Activated CD4-positive, alpha-beta T cell treated with anti-CD3 and anti-CD28 coated beads, Interleukin-2, amount 50 U/mL, for 4 hours (primary cell): ENCODE results near the gene PRPH.
A peak's percentile ranks its signal among the peaks of the same experiment; 100 is the strongest.
"Not testable (repeated sequence)": the region's sequence is repeated elsewhere in the genome, so short reads cannot be mapped to it uniquely, and the experiment has no call there.

ENCODE experiments used
- DNase-seq, 2 experiments: peaks; one replicate each; pipeline ENCODE4 v3.0.0-alpha.2; 2020

PRPH gene

DNA sequence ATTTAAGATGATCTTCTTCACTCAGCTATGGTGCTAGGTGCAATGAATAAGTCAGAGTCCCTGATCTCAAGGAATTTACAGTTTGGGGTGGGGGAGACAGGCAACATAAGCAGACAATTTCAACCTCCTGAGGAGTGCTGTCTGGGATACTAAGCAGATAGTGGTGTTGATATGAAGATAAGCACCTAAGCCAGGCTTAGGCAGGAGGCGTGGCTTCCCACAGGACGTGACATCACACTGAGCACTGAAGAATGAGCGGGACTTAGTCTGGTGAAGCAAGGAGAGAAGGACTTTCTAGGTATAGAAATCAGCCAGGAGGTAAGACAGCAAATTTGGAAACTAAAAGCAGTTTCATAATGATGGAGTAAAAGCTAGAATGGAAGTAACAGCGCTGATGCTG is 6.8 kb downstream of the PRPH start:
- no peak for DNase-seq

DNA sequence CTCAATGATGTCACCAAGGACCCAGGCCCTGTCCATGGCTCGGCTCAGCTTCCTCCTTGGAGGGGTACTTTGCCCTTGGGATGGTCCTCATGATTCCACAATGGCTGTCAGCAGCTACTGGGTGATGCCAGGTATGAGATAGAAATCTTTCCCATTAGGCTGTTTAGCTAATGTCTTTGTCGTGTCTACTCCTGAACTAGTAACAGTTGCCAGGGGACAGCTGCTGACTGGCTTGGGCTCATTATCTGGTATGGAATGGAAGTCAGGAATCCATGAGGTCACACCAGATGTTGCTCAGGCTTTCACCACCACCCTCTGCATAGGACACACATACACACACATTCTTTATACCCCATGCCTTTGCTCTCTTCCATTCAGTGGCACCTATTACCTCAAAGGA is 9.2 kb downstream of the PRPH start:
- no peak for DNase-seq

DNA sequence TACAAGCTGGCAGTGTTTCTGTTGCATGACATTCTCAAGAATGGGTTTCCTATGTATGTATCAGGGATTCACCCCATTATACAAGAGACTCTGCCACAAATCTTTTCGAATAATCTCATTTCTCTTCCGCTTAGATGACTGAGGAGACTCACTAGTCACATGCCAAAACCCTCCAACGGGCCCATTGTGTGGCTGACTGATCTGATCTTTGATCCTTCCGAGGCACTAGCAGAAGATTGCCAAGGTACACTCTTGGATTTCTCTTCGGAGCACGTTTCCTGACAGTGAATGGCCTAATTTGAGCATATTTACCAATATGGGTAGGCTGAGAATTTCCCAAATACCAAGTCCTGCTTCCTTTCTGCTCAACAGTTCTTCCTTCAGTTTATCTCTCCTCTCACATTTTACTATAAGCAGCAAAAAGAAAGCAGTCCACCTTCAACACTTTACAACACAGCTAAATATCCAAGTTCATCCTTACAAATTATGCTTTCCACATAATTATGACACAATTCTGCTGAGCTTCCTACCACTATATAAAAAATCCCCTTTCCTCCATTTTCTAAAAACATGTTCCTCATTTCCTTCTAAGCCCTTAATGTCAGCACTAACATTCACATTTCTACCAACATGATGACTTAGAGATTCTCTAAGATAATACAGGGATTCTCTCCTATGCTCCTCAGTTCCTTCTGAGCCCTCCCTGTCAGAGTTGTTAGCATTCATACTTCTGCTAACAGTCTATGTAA is 11.0 kb downstream of the PRPH start:
- DNase-seq, result no peak

DNA sequence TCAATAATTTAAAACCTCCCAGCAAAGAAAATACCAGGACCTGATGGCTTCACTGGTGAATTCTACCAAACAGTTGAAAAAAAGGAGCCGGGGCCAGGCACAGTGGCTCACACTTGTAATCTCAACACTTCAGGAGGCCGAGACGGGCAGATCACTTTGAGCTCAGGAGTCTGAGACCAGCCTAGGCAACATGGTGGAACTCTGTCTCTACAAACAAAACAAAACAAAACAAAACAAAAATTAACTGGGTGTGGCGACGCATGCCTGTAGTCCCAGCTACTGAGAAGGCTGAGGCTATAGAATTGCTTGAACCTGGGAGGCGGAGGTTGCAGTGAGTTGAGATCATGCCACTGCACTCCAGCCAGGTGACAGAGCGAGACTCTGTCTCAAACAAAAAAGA is 14.4 kb downstream of the PRPH start:
- no peak for DNase-seq

DNA sequence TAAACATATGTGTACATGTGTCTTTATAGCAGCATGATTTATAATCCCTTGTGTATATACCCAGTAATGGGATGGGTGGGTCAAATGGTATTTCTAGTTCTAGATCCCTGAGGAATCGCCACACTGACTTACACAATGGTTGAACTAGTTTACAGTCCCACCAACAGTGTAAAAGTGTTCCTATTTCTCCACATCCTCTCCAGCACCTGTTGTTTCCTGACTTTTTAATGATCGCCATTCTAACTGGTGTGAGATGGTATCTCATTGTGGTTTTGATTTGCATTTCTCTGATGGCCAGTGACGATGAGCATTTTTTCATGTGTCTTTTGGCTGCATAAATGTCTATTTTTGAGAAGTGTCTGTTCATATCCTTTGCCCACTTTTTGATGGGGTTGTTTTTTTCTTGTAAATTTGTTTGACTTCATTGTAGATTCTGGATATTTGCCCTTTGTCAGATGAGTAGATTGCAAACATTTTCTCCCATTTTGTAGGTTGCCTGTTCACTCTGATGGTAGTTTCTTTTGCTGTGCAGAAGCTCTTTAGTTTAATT is 15.6 kb downstream of the PRPH start:
- DNase-seq, result not testable (repeated sequence)

DNA sequence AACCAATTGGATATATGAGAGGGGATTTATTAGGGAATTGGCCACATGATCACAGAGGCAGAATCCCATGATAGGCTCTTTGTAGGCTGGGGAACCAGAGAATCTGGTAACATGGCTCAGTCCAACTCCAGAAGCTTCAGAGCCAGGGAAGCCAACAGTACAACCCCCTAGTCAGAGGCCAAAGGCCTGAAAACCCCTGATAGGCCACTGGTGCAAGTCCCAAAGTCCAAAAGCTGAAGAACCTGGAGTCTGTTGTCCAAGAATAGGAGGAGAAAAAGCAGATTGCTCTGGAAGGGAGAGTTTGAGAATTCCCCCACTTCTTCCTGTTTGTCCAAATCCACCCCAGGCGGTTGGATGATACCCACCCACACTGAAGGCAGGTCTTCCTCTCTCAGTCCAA is 19.9 kb downstream of the PRPH start:
- DNase-seq, result no peak

DNA sequence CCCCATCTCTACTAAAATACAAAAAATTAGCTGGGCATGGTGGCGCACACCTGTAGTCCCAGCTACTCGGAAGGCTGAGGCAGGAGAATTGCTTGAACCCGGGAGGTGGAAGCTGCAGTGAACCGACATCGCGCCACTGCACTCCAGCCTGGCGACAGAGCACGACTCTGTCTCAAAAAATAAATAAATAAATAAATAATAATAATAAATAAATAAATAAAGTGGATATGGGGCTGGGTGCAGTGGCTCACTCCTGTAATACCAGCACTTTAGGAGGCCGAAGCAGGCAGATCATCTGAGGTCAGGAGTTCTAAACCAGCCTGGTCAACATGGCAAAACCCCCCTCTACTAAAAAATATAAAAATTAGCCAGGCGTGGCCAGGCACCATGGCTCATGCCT is 22.2 kb downstream of the PRPH start:
- DNase-seq, result not testable (repeated sequence)

DNA sequence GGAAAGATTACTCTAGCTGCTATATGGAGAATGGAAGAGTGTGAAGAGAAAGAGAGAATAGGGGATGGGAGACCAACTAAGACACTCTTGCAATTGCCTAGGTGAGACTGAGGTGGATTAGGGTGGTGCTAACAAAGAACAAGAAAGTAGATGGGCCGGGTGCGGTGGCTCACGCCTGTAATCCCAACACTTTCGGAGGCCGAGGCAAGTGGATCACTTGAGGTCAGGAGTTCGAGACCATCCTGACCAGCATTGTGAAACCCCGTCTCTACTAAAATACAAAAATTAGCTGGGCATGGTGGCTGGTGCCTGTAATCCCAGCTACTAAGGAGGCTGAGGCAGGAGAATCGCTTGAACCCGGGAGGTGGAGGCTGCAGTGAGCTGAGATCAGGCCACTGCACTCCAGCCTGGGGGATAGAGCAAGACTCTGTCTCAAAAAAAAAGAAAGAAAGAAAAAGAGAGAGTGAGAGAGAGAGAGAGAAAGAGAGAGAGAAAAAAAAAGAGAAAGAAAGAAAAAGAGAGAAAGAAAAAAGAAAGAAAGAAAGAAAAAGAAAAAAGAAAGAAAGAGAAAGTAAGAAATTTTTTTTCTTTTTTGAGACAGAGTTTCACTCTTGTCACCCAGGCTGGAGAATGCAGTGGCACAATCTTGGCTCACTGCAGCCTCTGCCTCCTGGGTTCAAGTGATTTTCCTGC is 25.6 kb downstream of the PRPH start:
- DNase-seq, result not testable (repeated sequence)

DNA sequence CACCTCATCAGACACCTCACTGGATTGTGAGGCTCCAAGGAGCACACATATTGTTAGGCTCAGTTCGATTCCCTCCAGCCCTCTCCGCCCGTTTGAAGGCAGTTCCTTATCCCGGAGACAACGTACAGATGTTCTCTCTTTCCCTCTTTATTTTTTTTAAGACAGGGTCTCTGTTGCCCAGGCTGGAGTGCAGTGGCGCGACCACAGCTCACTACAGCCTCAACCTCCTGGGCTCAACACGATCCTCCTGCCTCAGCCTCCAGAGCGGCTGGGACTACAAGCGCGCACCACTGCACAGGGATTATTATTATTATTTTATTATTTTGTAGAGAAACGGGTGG is 27.4 kb downstream of the PRPH start:
- DNase-seq, result no peak

DNA sequence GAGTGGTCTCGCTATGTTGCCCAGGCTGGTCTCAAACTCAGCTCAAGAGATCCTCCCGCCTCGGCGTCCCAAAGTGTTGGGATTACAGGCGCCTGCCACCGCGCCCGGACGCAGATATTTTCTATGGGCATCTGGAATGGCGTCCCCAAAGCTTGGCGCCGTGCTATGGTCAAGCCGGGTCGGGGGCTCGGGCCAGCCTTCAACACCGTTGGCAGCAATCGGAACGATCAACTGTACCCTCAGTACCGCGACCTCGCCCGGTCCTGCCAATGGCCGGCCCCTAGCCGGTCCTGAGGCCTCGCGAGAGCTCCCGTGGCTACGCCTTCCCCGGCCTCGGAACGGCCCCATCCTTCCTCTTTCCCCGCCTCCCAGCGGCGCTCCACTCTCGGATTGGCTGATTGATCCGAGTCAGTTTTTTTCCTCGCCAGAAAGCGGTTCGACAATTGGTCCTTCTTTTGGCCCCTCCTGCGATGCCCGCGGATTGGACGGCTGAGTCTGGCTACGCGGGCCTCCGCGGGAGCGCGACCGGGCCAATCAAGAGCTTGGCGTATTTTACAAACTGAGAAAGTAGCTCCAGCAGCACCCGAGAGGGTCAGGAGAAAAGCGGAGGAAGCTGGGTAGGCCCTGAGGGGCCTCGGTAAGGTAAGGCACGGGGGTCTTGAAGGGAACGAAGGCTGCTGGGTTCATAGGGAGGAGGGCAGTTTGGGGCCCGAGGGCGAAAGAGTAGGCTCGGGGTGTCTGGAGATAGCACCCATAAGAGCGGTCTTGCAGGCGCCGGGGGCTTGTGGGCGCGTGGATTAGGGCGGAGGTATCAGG is 28.0 kb downstream of the PRPH start, which contains the start of gene TROAP:
TROAP (plus strand) TSS at position 548 of the 816 bp plus-strand sequence. CDS start 354 bp downstream, outside the sequence.
- peak; percentile 96 for DNase-seq

DNA sequence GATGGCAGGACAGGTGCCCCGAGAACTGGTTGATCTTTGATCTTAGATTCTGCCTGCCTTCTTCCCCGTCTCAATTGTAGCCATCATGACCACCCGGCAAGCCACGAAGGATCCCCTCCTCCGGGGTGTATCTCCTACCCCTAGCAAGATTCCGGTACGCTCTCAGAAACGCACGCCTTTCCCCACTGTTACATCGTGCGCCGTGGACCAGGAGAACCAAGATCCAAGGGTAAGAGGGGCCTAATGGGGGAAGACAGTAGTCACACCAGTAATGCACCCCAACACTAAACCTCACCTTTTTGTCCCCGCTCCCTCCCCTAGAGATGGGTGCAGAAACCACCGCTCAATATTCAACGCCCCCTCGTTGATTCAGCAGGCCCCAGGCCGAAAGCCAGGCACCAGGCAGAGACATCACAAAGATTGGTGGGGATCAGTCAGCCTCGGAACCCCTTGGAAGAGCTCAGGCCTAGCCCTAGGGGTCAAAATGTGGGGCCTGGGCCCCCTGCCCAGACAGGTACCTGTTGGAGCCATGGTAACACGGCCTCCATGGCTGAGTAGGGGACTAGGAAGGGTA is 28.7 kb downstream of the PRPH start:
- no peak for DNase-seq

DNA sequence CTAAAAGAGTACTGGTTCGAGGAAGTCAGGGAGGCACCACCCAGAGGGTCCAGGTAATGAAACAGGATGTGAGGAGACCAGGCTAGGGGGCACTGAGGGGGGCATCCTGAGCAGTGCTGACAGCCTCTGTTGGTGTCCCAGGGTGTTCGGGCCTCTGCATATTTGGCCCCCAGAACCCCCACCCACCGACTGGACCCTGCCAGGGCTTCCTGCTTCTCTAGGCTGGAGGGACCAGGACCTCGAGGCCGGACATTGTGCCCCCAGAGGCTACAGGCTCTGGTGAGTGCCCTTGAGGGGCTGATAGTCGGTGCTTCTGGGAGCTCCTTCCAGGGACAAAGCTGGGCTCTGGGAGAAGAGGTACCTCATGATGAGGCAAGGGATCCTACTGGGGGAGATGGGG is 30.7 kb downstream of the PRPH start:
- DNase-seq, result no peak

DNA sequence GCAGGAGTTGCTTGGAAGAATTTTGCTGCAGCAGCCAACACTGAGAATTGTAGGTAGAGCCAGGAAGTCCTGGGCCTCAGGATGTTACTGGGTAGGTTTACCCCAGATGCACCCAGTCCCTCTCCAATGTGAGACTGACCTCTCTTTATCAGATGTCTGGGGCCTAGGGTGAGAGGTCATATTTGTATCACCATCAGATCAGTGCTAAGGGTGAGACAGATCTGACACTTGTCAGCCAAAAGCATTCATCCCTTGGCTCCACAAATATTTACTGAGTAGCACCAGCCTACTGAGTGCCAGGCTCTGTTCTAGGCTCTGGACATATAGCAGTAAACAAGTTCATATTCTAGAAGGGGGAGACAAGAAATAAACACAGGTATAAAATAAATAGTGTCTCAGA is 32.4 kb downstream of the PRPH start:
- no peak for DNase-seq

DNA sequence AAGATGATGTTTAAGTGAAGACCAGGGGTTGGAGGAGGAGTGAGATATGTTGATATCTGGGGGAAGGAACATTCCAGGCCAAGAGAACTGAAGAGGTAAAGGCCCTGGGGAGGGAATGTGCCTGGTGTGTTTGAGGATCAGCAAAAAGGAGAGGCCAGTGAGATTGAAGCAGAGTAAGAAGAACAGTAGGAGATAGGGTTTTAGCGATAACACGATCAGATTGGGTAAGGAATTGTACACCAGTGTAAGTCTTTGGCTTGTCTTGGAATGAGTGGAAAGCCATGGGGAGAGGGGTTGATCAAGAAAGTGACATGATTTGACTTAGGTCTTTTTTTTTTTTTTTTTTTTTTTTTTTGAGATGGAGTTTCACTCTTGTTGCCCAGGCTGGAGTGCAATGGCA is 32.9 kb downstream of the PRPH start:
- DNase-seq, result no peak

DNA sequence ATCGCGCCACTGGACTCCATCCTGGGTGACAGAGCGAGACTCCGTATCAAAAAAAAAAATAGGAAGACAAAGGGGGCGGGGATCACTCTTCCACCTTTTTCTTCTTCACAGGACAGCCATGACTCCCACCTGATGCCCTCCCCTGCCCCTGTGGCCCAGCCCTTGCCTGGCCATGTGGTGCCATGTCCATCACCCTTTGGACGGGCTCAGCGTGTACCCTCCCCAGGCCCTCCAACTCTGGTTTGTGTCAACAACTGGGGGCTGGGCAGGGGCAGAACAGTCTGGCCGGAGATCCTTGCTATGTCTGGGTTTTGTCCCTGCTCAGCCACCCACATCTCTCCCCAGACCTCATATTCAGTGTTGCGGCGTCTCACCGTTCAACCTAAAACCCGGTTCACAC is 33.9 kb downstream of the PRPH start:
- no peak for DNase-seq

DNA sequence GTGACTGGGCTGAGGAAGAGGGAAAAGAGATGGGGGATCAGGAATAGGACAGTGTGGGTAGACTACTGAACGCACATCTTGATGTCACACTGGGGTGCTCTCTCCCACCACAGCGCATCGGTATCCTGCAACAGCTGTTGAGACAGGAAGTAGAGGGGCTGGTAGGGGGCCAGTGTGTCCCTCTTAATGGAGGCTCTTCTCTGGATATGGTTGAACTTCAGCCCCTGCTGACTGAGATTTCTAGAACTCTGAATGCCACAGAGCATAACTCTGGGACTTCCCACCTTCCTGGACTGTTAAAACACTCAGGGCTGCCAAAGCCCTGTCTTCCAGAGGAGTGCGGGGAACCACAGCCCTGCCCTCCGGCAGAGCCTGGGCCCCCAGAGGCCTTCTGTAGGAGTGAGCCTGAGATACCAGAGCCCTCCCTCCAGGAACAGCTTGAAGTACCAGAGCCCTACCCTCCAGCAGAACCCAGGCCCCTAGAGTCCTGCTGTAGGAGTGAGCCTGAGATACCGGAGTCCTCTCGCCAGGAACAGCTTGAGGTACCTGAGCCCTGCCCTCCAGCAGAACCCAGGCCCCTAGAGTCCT is 35.2 kb downstream of the PRPH start:
- DNase-seq, result no peak

DNA sequence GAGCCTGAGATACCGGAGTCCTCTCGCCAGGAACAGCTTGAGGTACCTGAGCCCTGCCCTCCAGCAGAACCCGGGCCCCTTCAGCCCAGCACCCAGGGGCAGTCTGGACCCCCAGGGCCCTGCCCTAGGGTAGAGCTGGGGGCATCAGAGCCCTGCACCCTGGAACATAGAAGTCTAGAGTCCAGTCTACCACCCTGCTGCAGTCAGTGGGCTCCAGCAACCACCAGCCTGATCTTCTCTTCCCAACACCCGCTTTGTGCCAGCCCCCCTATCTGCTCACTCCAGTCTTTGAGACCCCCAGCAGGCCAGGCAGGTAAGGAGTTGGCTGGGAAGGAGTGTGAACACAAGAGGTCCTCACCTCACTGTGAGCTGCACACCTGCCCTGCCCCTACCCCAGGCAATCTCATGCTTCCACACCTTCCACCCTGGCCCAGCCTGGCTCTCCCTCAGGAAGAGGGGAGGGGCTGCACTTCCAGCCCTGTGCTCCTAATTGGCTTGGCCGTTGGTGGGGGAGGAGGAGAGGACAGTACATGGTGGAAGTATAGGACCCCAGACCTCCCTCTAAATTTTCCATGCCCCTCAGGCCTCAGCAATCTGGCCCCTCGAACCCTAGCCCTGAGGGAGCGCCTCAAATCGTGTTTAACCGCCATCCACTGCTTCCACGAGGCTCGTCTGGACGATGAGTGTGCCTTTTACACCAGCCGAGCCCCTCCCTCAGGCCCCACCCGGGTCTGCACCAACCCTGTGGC is 35.9 kb downstream of the PRPH start:
- no peak for DNase-seq

DNA sequence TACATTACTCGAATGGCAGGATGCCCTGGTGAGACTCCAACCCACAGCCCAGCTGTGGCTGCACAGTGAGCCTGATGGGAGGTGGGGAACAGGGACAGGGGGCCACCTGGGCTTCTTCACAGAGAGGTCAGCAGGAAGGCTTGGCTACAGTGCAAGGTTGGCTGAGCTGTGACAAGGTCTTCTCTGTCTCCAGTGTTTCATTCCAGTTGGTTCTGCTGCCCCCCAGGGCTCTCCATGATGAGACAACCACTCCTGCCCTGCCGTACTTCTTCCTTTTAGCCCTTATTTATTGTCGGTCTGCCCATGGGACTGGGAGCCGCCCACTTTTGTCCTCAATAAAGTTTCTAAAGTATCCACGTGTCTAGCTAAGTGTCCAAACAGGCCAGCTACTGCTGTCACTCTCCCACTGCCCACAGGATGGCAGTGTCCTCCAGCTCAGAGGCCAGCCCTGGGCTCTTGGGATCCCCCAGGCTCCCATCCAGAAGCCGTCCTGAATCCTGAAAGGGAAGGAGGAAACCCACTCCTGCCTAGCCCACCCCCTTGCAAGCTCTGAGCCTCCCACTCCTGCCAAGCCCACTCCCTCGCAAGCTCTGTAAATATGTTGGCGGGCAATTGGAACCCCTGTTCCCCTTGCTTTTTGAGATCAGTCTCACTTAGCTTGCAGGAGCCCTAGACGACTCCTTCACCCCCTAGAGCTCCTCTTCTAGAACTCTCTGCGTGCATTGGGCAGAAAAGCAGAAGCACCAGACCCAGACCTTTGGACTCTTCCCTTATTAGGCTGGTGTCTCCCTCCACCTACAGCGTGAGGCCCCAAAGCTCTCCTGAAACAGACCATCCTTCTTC is 36.7 kb downstream of the PRPH start:
- no peak for DNase-seq

DNA sequence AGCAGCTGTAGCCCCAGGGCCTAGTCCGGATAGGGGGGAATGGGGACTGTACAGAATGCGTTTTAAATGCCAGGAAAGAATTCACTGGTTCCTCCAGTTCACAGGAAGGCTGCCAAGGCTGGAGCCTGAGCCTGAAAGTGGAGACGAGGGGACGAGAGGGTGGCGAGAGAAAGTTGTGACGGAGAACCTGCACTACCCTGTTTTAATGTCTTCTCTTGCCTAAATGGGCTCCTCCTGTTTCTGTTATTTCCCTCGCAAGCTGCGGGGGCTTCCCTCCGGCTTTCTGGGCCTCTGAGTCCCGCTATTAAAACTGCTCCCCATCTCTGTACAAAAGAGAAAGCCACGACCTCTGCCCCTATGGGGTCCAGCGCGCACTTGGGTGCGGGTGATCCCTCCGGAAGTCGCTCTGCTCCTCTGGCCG is 37.5 kb downstream of the PRPH start:
- no peak for DNase-seq

DNA sequence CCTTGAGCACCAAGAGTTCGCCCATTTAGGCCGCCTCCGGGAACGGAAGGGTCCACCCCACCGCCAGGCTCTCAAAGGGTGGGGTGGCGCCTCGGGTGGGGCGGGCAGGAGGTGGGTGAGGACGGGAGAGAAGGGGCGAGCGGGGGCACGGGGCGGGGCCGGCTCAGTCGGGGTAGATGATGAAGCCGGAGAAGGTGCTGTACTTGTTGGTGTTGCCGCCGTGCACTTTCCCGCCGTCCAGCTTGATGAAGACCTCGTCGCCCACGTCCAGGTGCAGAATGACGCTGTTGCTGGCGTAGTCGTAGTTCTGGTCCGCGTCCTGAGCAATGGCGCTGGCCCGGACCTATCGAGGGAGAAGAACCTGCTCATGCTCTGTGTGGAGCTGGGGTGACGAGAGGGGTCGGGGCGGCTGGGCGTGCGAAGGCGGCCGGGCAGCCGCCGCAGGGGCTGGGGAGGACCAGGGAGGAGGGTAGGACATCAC is 38.0 kb downstream of the PRPH start:
- no peak for DNase-seq

DNA sequence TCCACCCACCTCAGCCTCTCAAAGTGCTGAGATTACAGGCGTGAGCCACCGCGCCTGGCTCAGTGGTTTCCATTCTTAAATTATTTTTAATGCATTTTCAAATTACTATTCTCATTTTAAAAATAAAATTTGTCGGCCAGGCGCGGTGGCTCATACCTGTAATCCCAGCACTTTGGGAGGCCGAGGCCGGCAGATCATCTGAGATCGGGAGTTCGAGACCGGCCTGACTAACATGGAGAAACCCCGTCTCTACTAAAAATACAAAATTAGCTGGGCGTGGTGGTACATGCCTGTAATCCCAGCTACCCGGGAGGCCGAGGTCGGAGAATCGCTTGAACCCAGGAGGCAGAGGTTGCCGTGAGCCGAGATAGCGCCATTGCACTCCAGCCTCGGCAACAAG is 38.8 kb downstream of the PRPH start:
- DNase-seq, result not testable (repeated sequence)
